HFFc6 (cell line): ENCODE measurements around the gene FAM171A2. TPM values are rescaled to one million over a fixed set of nuclear protein-coding genes. Genes with fewer than 3 reads are reported as not detected.

Experiments used
- DNase-seq: peaks from one replicate; pipeline ENCODE4 v3.0.0-alpha.2; 2018
- H3K27ac Mint-ChIP-seq: 2 replicates; pipeline ENCODE4 v1.8.0; 2020; ENCODE audit warnings: mild to moderate bottlenecking, mixed read lengths
- H3K27me3 Mint-ChIP-seq: 2 replicates; pipeline ENCODE4 v1.8.0; 2021; ENCODE audit warnings: mild to moderate bottlenecking, moderate library complexity, mixed read lengths; ENCODE audit not compliant: insufficient read depth
- H3K36me3 Mint-ChIP-seq: 2 replicates; pipeline ENCODE4 v1.8.0; 2021; ENCODE audit warnings: low read depth, mixed read lengths
- H3K4me1 Mint-ChIP-seq: 2 replicates; pipeline ENCODE4 v1.8.0; 2020; ENCODE audit warnings: low read depth, mixed read lengths
- H3K4me3 Mint-ChIP-seq: 2 replicates; pipeline ENCODE4 v1.8.0; 2020; ENCODE audit warnings: mild to moderate bottlenecking, moderate library complexity, mixed read lengths
- H3K9me3 Mint-ChIP-seq: 2 replicates; pipeline ENCODE4 v1.8.0; 2020; ENCODE audit warnings: mild to moderate bottlenecking, mixed read lengths
- CTCF ChIP-seq: fragments of 200-600 bp; sonication (generic); IDR thresholded peaks from 2 replicates; pipeline ENCODE4 v1.5.0; 2021; ENCODE audit warnings: antibody characterized with exemption, mild to moderate bottlenecking
- total RNA-seq, 6 experiments: library from RNA; stranded (reverse); fragmentation: NEBNext Ultra II Directional; extraction: Animal tissue kit (Norgen Biotek cat#: 25700); gene quantifications; 2 replicates in 1 of 6; 3 replicates in 5 of 6; pipeline ENCODE4 v1.2.3, GENCODE V29; 2021

FAM171A2 gene
- total RNA-seq, 6 experiments from 2014 or later = 1.6 to 1.9 (median 1.8) TPM

GRCh38 chr17:44310609-44311376, 52.9 kb downstream of the FAM171A2 start:
- no peaks in the 10 kb centered on the region for H3K36me3 Mint-ChIP-seq
- H3K4me3 Mint-ChIP-seq = no peak overlapping the region
- no peak for TF ChIP-seq CTCF
- peaks cover 49% of the 10 kb centered on the region for H3K27me3 Mint-ChIP-seq
- no peaks in the 10 kb centered on the region for H3K9me3 Mint-ChIP-seq
- DNase-seq = no peak
- no peaks in the 10 kb centered on the region for H3K4me1 Mint-ChIP-seq
- H3K27ac Mint-ChIP-seq = no peak overlapping the region

GRCh38 chr17:44310188-44310587, 53.5 kb downstream of the FAM171A2 start:
- Mint-ChIP-seq H3K27me3 (peaks cover 46% of the 10 kb centered on the region), H3K4me1 (no peaks in the 10 kb centered on the region), H3K36me3 (no peaks in the 10 kb centered on the region), H3K27ac (no peak overlapping the region), H3K4me3 (no peak overlapping the region), H3K9me3 (no peaks in the 10 kb centered on the region)
- TF ChIP-seq CTCF = no peak
- DNase-seq = no peak

- no peaks in the 10 kb centered on the region for H3K4me1 Mint-ChIP-seq
- H3K36me3 Mint-ChIP-seq = no peaks in the 10 kb centered on the region
- H3K27ac Mint-ChIP-seq = no peak overlapping the region
- H3K9me3 Mint-ChIP-seq = no peaks in the 10 kb centered on the region
- no peak overlapping the region for H3K4me3 Mint-ChIP-seq
- TF ChIP-seq CTCF = no peak
- no peak for DNase-seq
- H3K27me3 Mint-ChIP-seq = peaks cover 46% of the 10 kb centered on the region
These were observed 54.2 kb downstream of the FAM171A2 start for GRCh38 chr17:44309472-44309871.

GRCh38 chr17:44308865-44309264, 54.8 kb downstream of the FAM171A2 start:
- DNase-seq = no peak
- TF ChIP-seq CTCF = no peak
- no peak overlapping the region for H3K4me3 Mint-ChIP-seq
- peaks cover 44% of the 10 kb centered on the region for H3K27me3 Mint-ChIP-seq
- no peaks in the 10 kb centered on the region for H3K36me3 Mint-ChIP-seq
- no peaks in the 10 kb centered on the region for H3K9me3 Mint-ChIP-seq
- no peaks in the 10 kb centered on the region for H3K4me1 Mint-ChIP-seq
- H3K27ac Mint-ChIP-seq = no peak overlapping the region

- no peak for TF ChIP-seq CTCF
- peak; percentile 25 for DNase-seq
- no peaks in the 10 kb centered on the region for H3K36me3 Mint-ChIP-seq
- peaks cover 44% of the 10 kb centered on the region for H3K27me3 Mint-ChIP-seq
- H3K9me3 Mint-ChIP-seq = no peaks in the 10 kb centered on the region
- no peak within 1 kb of the TSS for H3K27ac Mint-ChIP-seq
- no peak within 1 kb of the TSS for H3K4me3 Mint-ChIP-seq
- no peaks in the 10 kb centered on the region for H3K4me1 Mint-ChIP-seq
These were observed 55.3 kb downstream of the FAM171A2 start, which contains the start of gene RUNDC3A for GRCh38 chr17:44308320-44308818. Gene RUNDC3A, plus strand, starts transcription at chr17:44308601. Its CDS starts 232 bp downstream, at chr17:44308833.
